GM12878 (cell line): Measurements from ENCODE around the gene ZC3H7B. TPM values are rescaled to one million over a fixed set of nuclear protein-coding genes. Genes with fewer than 3 reads are reported as not detected.

Experiments used
- ATAC-seq: fragments of 200-7000 bp; cut with Tn5 transposase; 3 replicates; pipeline ENCODE4 v1.9.1; 2020; ENCODE audit warnings: mild to moderate bottlenecking, moderate library complexity
- BruUV-seq: library from RNA; stranded (reverse); fragments of 400-500 nt; replicated peaks from 2 replicates; lab custom pipeline; 2021; lab: Mats Ljungman, UMichigan
- CTCF ChIA-PET: fragments of 300-600 bp; sonication (Branson Sonifier 250); formaldehyde crosslinking; extraction: SDS; loops from one replicate; lab custom pipeline; 2021; ENCODE audit warnings: inconsistent platforms; lab: Yijun Ruan, JAX
- POLR2A ChIA-PET: fragments of 350-600 bp; formaldehyde crosslinking; extraction: SDS; loops from one replicate; lab custom pipeline; 2021; ENCODE audit warnings: inconsistent platforms; lab: Charles Lee
- RAD21 ChIA-PET: fragments of 300-600 bp; sonication (Branson Sonifier 250); formaldehyde crosslinking; loops from one replicate; lab custom pipeline; 2023; ENCODE audit warnings: antibody characterized with exemption; ENCODE audit not compliant: unreplicated experiment; lab: Charles Lee
- SMC1A ChIA-PET: fragments of 300-600 bp; sonication (Branson Sonifier 250); formaldehyde crosslinking; loops from one replicate; lab custom pipeline; 2023; ENCODE audit not compliant: unreplicated experiment, uncharacterized antibody; lab: Charles Lee
- DNase-seq: peaks from one replicate; pipeline ENCODE4 v3.0.0-alpha.2; 2011; ENCODE audit warnings: low read depth, low spot score
- FAIRE-seq: peaks from 3 replicates; lab custom pipeline; 2011; peaks lifted over from hg19 to GRCh38; lab: Jason Lieb, UNC
- H2AFZ ChIP-seq: 2 replicates; pipeline ENCODE4 v1.6.0; 2011; ENCODE audit warnings: low read depth, low read length, control low read depth; ENCODE audit not compliant: control insufficient read depth
- H3K27ac ChIP-seq: 2 replicates; pipeline ENCODE4 v1.5.1; 2011; ENCODE audit warnings: control low read depth; ENCODE audit not compliant: control insufficient read depth, insufficient read depth
- H3K27me3 ChIP-seq, 2 experiments: replicated peaks in 1 of 2; 2 replicates each; pipeline versions ENCODE4 v1.6.0 to v1.6.1; 2011; ENCODE audit warnings: low read length in 1 of 2; ENCODE audit not compliant: control insufficient read depth in 2 of 2, insufficient read depth in 2 of 2
- H3K36me3 ChIP-seq, 2 experiments: 2 replicates each; pipeline ENCODE4 v1.5.1; 2011; ENCODE audit warnings: low read length in 1 of 2; ENCODE audit not compliant: control insufficient read depth in 2 of 2, insufficient read depth in 2 of 2
- H3K4me1 ChIP-seq: 2 replicates; pipeline ENCODE4 v1.6.1; 2011; ENCODE audit warnings: mild to moderate bottlenecking, low read length, moderate library complexity, mixed read lengths; ENCODE audit not compliant: control insufficient read depth, insufficient read depth
- H3K4me2 ChIP-seq: 2 replicates; pipeline ENCODE4 v1.6.0; 2011; ENCODE audit warnings: control low read depth; ENCODE audit not compliant: control insufficient read depth, insufficient read depth
- H3K4me3 ChIP-seq: fragments of 200-600 bp; sonication (generic); 2 replicates; pipeline ENCODE4 v1.5.1; 2016
- H3K79me2 ChIP-seq: 2 replicates; pipeline ENCODE4 v1.6.0; 2011; ENCODE audit warnings: low read length; ENCODE audit not compliant: control insufficient read depth, insufficient read depth
- H3K9ac ChIP-seq: 2 replicates; pipeline ENCODE4 v1.8.0; 2011; ENCODE audit warnings: low read length, control low read depth, mixed read lengths; ENCODE audit not compliant: control insufficient read depth, insufficient read depth
- H3K9me3 ChIP-seq: replicated peaks from 3 replicates; pipeline ENCODE4 v1.5.1; 2011; ENCODE audit warnings: mild to moderate bottlenecking, low read length; ENCODE audit not compliant: control insufficient read depth, insufficient read depth
- H4K20me1 ChIP-seq: 2 replicates; pipeline ENCODE4 v1.6.0; 2011; ENCODE audit not compliant: control insufficient read depth, insufficient read depth
- BCL11A ChIP-seq: IDR thresholded peaks from 2 replicates; pipeline ENCODE4 v1.6.1; 2011; ENCODE audit warnings: low read depth, low read length
- CREB1 ChIP-seq: IDR thresholded peaks from 2 replicates; pipeline ENCODE4 v1.6.1; 2012; ENCODE audit warnings: low read depth, mild to moderate bottlenecking, inconsistent platforms
- CREM ChIP-seq: IDR thresholded peaks from 2 replicates; pipeline ENCODE4 v1.6.1; 2014; ENCODE audit warnings: antibody characterized with exemption, low read depth
- ESRRA ChIP-seq: IDR thresholded peaks from 2 replicates; pipeline ENCODE4 v1.6.1; 2012; ENCODE audit warnings: mild to moderate bottlenecking, low read length, improper control_type of control experiment
- ETV6 ChIP-seq, 2 experiments: fragments of 450-650 bp in 1 of 2; IDR thresholded peaks in 1 of 2; conservative IDR thresholded peaks in 1 of 2; 2 replicates each; pipeline ENCODE4 v1.6.1; 2014; ENCODE audit warnings: antibody characterized with exemption in 1 of 2, borderline replicate concordance in 1 of 2, low read depth in 1 of 2, mild to moderate bottlenecking in 1 of 2, moderate library complexity in 1 of 2
- FOXM1 ChIP-seq: IDR thresholded peaks from 2 replicates; pipeline ENCODE4 v1.6.1; 2012; ENCODE audit warnings: low read depth, mild to moderate bottlenecking, inconsistent platforms, low read length, moderate library complexity
- HDAC2 ChIP-seq: fragments of 200-600 bp; sonication (generic); IDR thresholded peaks from 2 replicates; pipeline ENCODE4 v1.6.1; 2017
- IKZF2 ChIP-seq, 2 experiments: fragments of 450-650 bp; IDR thresholded peaks; 2 replicates each; pipeline ENCODE4 v1.6.1; 2017; ENCODE audit warnings: mild to moderate bottlenecking in 2 of 2, moderate library complexity in 2 of 2
- JUNB ChIP-seq: IDR thresholded peaks from 2 replicates; pipeline ENCODE4 v1.6.1; 2016; ENCODE audit warnings: antibody characterized with exemption, mild to moderate bottlenecking
- KLF5 ChIP-seq: fragments of 450-650 bp; IDR thresholded peaks from 2 replicates; pipeline ENCODE4 v1.6.1; 2014; ENCODE audit warnings: mild to moderate bottlenecking; ENCODE audit not compliant: partially characterized antibody
- POLR2A ChIP-seq: IDR thresholded peaks from 2 replicates; pipeline ENCODE4 v1.6.1; 2011; ENCODE audit warnings: low read depth, mild to moderate bottlenecking, low read length
- SREBF2 ChIP-seq: IDR thresholded peaks from 2 replicates; pipeline ENCODE4 v1.6.1; 2012; ENCODE audit warnings: mild to moderate bottlenecking, low read length
- STAT1 ChIP-seq: fragments of 450-650 bp; conservative IDR thresholded peaks from 2 replicates; pipeline ENCODE4 v1.6.1; 2014; ENCODE audit warnings: antibody characterized with exemption, mild to moderate bottlenecking
- STAT3 ChIP-seq: IDR thresholded peaks from 2 replicates; pipeline ENCODE4 v1.6.1; 2011; ENCODE audit warnings: low read depth, low read length, improper control_type of control experiment
- WRNIP1 ChIP-seq: IDR thresholded peaks from 2 replicates; pipeline ENCODE4 v1.6.1; 2011; ENCODE audit warnings: low read depth, low read length, improper control_type of control experiment, borderline replicate concordance
- YBX1 ChIP-seq: fragments of 450-650 bp; IDR thresholded peaks from 2 replicates; pipeline ENCODE4 v1.6.1; 2016; ENCODE audit warnings: antibody characterized with exemption
- ZNF24 ChIP-seq: fragments of 450-650 bp; IDR thresholded peaks from 2 replicates; pipeline ENCODE4 v1.6.1; 2017; ENCODE audit warnings: antibody characterized with exemption, mild to moderate bottlenecking
- WGBS: methylation state at CpG from one replicate; pipeline ENCODE4 v1.1.6; 2016; ENCODE audit warnings: low lambda C conversion rate; ENCODE audit not compliant: insufficient replicate concordance, insufficient coverage; ENCODE audit errors: missing lambda C conversion rate; 5-methylcytosine and 5-hydroxymethylcytosine counted together
- in situ Hi-C: fragments of 300-500 bp; cut with MboI; formaldehyde crosslinking; loops from 9 replicates; pipeline ENCODE4 v1.14.3; 2018; ENCODE audit warnings: mixed read lengths
- intact Hi-C: fragments of 100-400 bp; cut with micrococcal nuclease; formaldehyde crosslinking; loops from one replicate; pipeline ENCODE4 v1.14.2; 2022; ENCODE audit not compliant: unreplicated experiment
- polyA plus RNA-seq, 11 experiments: library from polyadenylated mRNA; depleted of rRNA in 4 of 11; unstranded in 6 of 11; stranded (reverse) in 5 of 11; fragments of >200 nt; fragmentation: Nextera tagmentation in 4 of 11; fragmentation: Illumina TruSeq in 1 of 11; extraction: Ambion mirVana in 4 of 11; extraction: Trizol in 1 of 11; gene quantifications; 1 replicate in 1 of 11; 2 replicates in 10 of 11; pipeline versions ENCODE4 v1.2.1 to v1.2.3, GENCODE V29; 2011 to 2016; ENCODE audit warnings: inconsistent platforms in 2 of 11, missing spikeins in 2 of 11, low read depth in 1 of 11
- total RNA-seq, 4 experiments: library from RNA; depleted of rRNA in 3 of 4; stranded (reverse); fragments of >200 nt in 3 of 4; fragmentation: Illumina TruSeq in 1 of 4; extraction: Trizol in 1 of 4; gene quantifications; 2 replicates each; pipeline versions ENCODE4 v1.2.1 to v1.2.3, GENCODE V29; 2013 to 2021
- TF ChIP-seq, protein P1 (sequence below): fragments of 450-650 bp; IDR thresholded peaks from 2 replicates; pipeline ENCODE4 v1.6.1; 2014; ENCODE audit warnings: mild to moderate bottlenecking

ZC3H7B gene
- total and polyA plus RNA-seq, 10 of the 15 experiments (the other 5 are each of a cell fraction or from before 2014, with no cell fraction given), result 0.26 to 52.3 (median 22.4) TPM

DNA sequence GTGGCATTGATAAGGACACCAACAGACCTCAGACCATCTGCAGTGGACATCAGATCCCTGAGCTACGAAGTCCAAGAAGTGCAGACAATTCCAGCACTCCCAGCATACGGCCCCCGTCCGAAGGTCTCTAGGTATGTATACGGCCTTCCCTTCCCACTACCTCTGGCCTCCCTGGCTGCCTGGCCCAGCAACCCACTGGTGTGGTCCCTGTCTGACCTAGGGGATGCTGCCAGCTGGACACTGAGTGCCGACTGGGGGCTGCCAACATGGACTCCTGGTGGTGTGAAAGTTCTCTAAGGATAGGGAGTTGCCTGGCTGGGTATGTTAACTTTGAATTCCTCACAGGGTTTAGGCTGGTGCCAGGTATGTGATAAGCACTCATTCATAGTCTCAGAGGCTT, 62.9 kb downstream of the ZC3H7B start:
- 72% methylated on average over 6 of the region's 6 CpGs for WGBS
- ChIA-PET CTCF (no interaction called here), RAD21 (no interaction called here), POLR2A (interaction anchor here (0.6 kb wide), 1 partner anchor 806 kb away, joined by 3 read pairs; no protein-coding TSS in a partner anchor), SMC1A (no interaction called here)
- H3K27ac ChIP-seq, result no peak overlapping the region
- FAIRE-seq (no peak), DNase-seq (no peak), ATAC-seq (no peak)
- H3K9ac ChIP-seq, result no peak overlapping the region
- no peaks in the 10 kb centered on the region for H4K20me1 ChIP-seq
- H2AFZ ChIP-seq, result no peak overlapping the region
- no peak overlapping the region for H3K4me2 ChIP-seq
- in situ Hi-C loops, result no loop called here
- peaks cover 0 to 3% of the 10 kb centered on the region in 2 experiments; a peak in 1 of 4 replicates for H3K27me3 ChIP-seq
- H3K79me2 ChIP-seq, result no peaks in the 10 kb centered on the region
- no peaks in the 10 kb centered on the region for H3K9me3 ChIP-seq
- H3K4me1 ChIP-seq, result no peaks in the 10 kb centered on the region
- TF ChIP-seq FOXM1, result no peak
- TF ChIP-seq YBX1, result no peak
- TF ChIP-seq HDAC2, result no peak
- TF ChIP-seq CREM, result no peak
- no peak for TF ChIP-seq ESRRA
- no peak for TF ChIP-seq JUNB
- TF ChIP-seq BCL11A, result no peak
- no peak for TF ChIP-seq ZNF24
- no peak for TF ChIP-seq CREB1
- TF ChIP-seq WRNIP1, result no peak
- TF ChIP-seq POLR2A, result no peak
- TF ChIP-seq STAT1, result no peak
- no peak for TF ChIP-seq ETV6 (conservative IDR thresholded peaks at IDR 0.05 in 1 of 2, IDR thresholded peaks at IDR 0.05 in 1 of 2; ENCODE audit: borderline replicate concordance in 1 of 2, low read depth in 1 of 2)
- TF ChIP-seq STAT3, result no peak
- no peak for TF ChIP-seq KLF5
- TF ChIP-seq, protein P1, sequence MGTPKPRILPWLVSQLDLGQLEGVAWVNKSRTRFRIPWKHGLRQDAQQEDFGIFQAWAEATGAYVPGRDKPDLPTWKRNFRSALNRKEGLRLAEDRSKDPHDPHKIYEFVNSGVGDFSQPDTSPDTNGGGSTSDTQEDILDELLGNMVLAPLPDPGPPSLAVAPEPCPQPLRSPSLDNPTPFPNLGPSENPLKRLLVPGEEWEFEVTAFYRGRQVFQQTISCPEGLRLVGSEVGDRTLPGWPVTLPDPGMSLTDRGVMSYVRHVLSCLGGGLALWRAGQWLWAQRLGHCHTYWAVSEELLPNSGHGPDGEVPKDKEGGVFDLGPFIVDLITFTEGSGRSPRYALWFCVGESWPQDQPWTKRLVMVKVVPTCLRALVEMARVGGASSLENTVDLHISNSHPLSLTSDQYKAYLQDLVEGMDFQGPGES, result no peak
- TF ChIP-seq SREBF2, result no peak
- no peak for TF ChIP-seq IKZF2 (IDR thresholded peaks at IDR 0.05)
- H3K36me3 ChIP-seq, result no peaks in the 10 kb centered on the region
- no peak overlapping the region for H3K4me3 ChIP-seq
- no TSS peak for BruUV-seq
- intact Hi-C loops, result no loop called here
